Memory B cell (primary cell): ENCODE measurements around the gene PPP1R12A.
"Not testable (repeated sequence)": the region's sequence is repeated elsewhere in the genome, so short reads cannot be mapped to it uniquely, and the experiment has no call there.

Experiments
- ATAC-seq: fragments of 150-1000 bp; cut with Tn5 transposase; 2 replicates; pipeline ENCODE4 v1.10.0; 2021; ENCODE audit warnings: low read depth, mild to moderate bottlenecking, moderate library complexity
- DNase-seq, 2 donors: peaks; one replicate each; pipeline ENCODE4 v3.0.0; 2022; ENCODE audit warnings: low spot score in 2 of 2
- H3K27ac Mint-ChIP-seq: one replicate; pipeline ENCODE4 v1.8.0; 2022; ENCODE audit warnings: mild to moderate bottlenecking, moderate library complexity, mixed read lengths
- H3K27me3 Mint-ChIP-seq: one replicate; pipeline ENCODE4 v1.8.0; 2022; ENCODE audit warnings: mixed read lengths
- H3K36me3 Mint-ChIP-seq: one replicate; pipeline ENCODE4 v1.8.0; 2022; ENCODE audit warnings: mild to moderate bottlenecking, mixed read lengths
- H3K4me1 Mint-ChIP-seq: one replicate; pipeline ENCODE4 v1.8.0; 2022; ENCODE audit warnings: mixed read lengths
- H3K4me3 Mint-ChIP-seq: one replicate; pipeline ENCODE4 v1.8.0; 2022; ENCODE audit warnings: mild to moderate bottlenecking, moderate library complexity, mixed read lengths
- H3K9me3 Mint-ChIP-seq: one replicate; pipeline ENCODE4 v1.8.0; 2022; ENCODE audit warnings: mixed read lengths

PPP1R12A gene

GRCh38 chr12:79954037-79954610, 19.2 kb upstream of the PPP1R12A start:
- Mint-ChIP-seq H3K4me1 (no peaks in the 10 kb centered on the region), H3K9me3 (peaks cover 9% of the 10 kb centered on the region), H3K27me3 (peaks cover 8% of the 10 kb centered on the region), H3K27ac (no peak overlapping the region), H3K36me3 (peaks cover 7% of the 10 kb centered on the region), H3K4me3 (no peak overlapping the region)
- no peak for DNase-seq
- no peak for ATAC-seq

- Mint-ChIP-seq H3K9me3 (peaks cover 1% of the 10 kb centered on the region), H3K4me3 (no peak overlapping the region), H3K27ac (no peak overlapping the region), H3K27me3 (peaks cover 3% of the 10 kb centered on the region), H3K36me3 (peaks cover 1% of the 10 kb centered on the region), H3K4me1 (no peaks in the 10 kb centered on the region)
- no peak for ATAC-seq
- no peak for DNase-seq
Observed at GRCh38 chr12:79949098-79949497, 14.2 kb upstream of the PPP1R12A start.

- Mint-ChIP-seq H3K4me1 (no peaks in the 10 kb centered on the region), H3K9me3 (no peaks in the 10 kb centered on the region), H3K36me3 (no peaks in the 10 kb centered on the region), H3K27me3 (no peaks in the 10 kb centered on the region), H3K4me3 (no peak overlapping the region), H3K27ac (no peak overlapping the region)
- ATAC-seq = no peak
- no peak for DNase-seq
Observed at GRCh38 chr12:79945433-79945832, 10.5 kb upstream of the PPP1R12A start.

- Mint-ChIP-seq H3K36me3 (no peaks in the 10 kb centered on the region), H3K9me3 (no peaks in the 10 kb centered on the region), H3K27ac (no peak overlapping the region), H3K4me3 (no peak overlapping the region), H3K4me1 (no peaks in the 10 kb centered on the region), H3K27me3 (no peaks in the 10 kb centered on the region)
- DNase-seq (no peak), ATAC-seq (no peak)
Observed at GRCh38 chr12:79944565-79944964, 9.7 kb upstream of the PPP1R12A start.

GRCh38 chr12:79942846-79943245, 7.9 kb upstream of the PPP1R12A start:
- H3K27ac Mint-ChIP-seq = not testable (repeated sequence)

GRCh38 chr12:79939728-79940310, 4.9 kb upstream of the PPP1R12A start:
- no peak for ATAC-seq
- Mint-ChIP-seq H3K27me3 (no peaks in the 10 kb centered on the region), H3K4me3 (no peak overlapping the region), H3K27ac (no peak overlapping the region), H3K36me3 (no peaks in the 10 kb centered on the region), H3K9me3 (no peaks in the 10 kb centered on the region), H3K4me1 (peaks cover 11% of the 10 kb centered on the region)
- DNase-seq = no peak

More at GRCh38 chr12:79942846-79943245, 7.9 kb upstream of the PPP1R12A start:
- H3K9me3 Mint-ChIP-seq, H3K27me3 Mint-ChIP-seq, DNase-seq, H3K4me3 Mint-ChIP-seq, ATAC-seq, H3K36me3 Mint-ChIP-seq, H3K4me1 Mint-ChIP-seq: not testable (repeated sequence)

GRCh38 chr12:79938843-79939242, 3.9 kb upstream of the PPP1R12A start:
- H3K4me3 Mint-ChIP-seq = no peak overlapping the region
- DNase-seq (no peak), ATAC-seq (no peak)
- peaks cover 16% of the 10 kb centered on the region for H3K4me1 Mint-ChIP-seq
- no peaks in the 10 kb centered on the region for H3K9me3 Mint-ChIP-seq
- H3K36me3 Mint-ChIP-seq = no peaks in the 10 kb centered on the region
- H3K27ac Mint-ChIP-seq = no peak overlapping the region
- H3K27me3 Mint-ChIP-seq = no peaks in the 10 kb centered on the region

GRCh38 chr12:79936670-79937069, 1.8 kb upstream of the PPP1R12A start:
- Mint-ChIP-seq H3K27me3 (no peaks in the 10 kb centered on the region), H3K27ac (no peak overlapping the region), H3K4me3 (no peak overlapping the region), H3K9me3 (no peaks in the 10 kb centered on the region), H3K4me1 (peaks cover 30% of the 10 kb centered on the region), H3K36me3 (no peaks in the 10 kb centered on the region)
- no peak for ATAC-seq
- DNase-seq = no peak

GRCh38 chr12:79935624-79936345, 888 bp upstream of the PPP1R12A start:
- H3K36me3 Mint-ChIP-seq = no peaks in the 10 kb centered on the region
- peaks cover 32% of the 10 kb centered on the region for H3K4me1 Mint-ChIP-seq
- ATAC-seq (peak; percentile 1), DNase-seq (no peak)
- peak overlapping the region; percentile 99 for H3K27ac Mint-ChIP-seq
- H3K27me3 Mint-ChIP-seq = no peaks in the 10 kb centered on the region
- no peaks in the 10 kb centered on the region for H3K9me3 Mint-ChIP-seq
- peak overlapping the region; percentile 99 for H3K4me3 Mint-ChIP-seq

- H3K4me1 Mint-ChIP-seq = peaks cover 41% of the 10 kb centered on the region
- H3K27me3 Mint-ChIP-seq = no peaks in the 10 kb centered on the region
- DNase-seq (peak in 1 of 2 donors; percentile 5), ATAC-seq (peak; percentile 2)
- peak overlapping the region; percentile 99 for H3K4me3 Mint-ChIP-seq
- H3K9me3 Mint-ChIP-seq = no peaks in the 10 kb centered on the region
- H3K27ac Mint-ChIP-seq = peak overlapping the region; percentile 99
- H3K36me3 Mint-ChIP-seq = peaks cover 5% of the 10 kb centered on the region
Observed at GRCh38 chr12:79934281-79935020, 446 bp downstream of the PPP1R12A start.

GRCh38 chr12:79933532-79934264, 1.2 kb downstream of the PPP1R12A start:
- H3K4me1 Mint-ChIP-seq = peaks cover 42% of the 10 kb centered on the region
- ATAC-seq (no peak), DNase-seq (peak in 1 of 2 donors; percentile 13)
- peak overlapping the region; percentile 99 for H3K27ac Mint-ChIP-seq
- peaks cover 5% of the 10 kb centered on the region for H3K36me3 Mint-ChIP-seq
- no peaks in the 10 kb centered on the region for H3K27me3 Mint-ChIP-seq
- H3K4me3 Mint-ChIP-seq = peak overlapping the region; percentile 99
- H3K9me3 Mint-ChIP-seq = no peaks in the 10 kb centered on the region

GRCh38 chr12:79933043-79933442, 1.9 kb downstream of the PPP1R12A start:
- H3K36me3 Mint-ChIP-seq = peaks cover 5% of the 10 kb centered on the region
- H3K4me1 Mint-ChIP-seq = peaks cover 45% of the 10 kb centered on the region
- no peaks in the 10 kb centered on the region for H3K9me3 Mint-ChIP-seq
- H3K27me3 Mint-ChIP-seq = no peaks in the 10 kb centered on the region
- DNase-seq (no peak), ATAC-seq (no peak)
- H3K27ac Mint-ChIP-seq = no peak overlapping the region
- peak overlapping the region; percentile 99 for H3K4me3 Mint-ChIP-seq

GRCh38 chr12:79932357-79932756, 2.5 kb downstream of the PPP1R12A start:
- Mint-ChIP-seq H3K27me3 (no peaks in the 10 kb centered on the region), H3K4me3 (peak overlapping the region; percentile 59), H3K4me1 (peaks cover 46% of the 10 kb centered on the region), H3K9me3 (no peaks in the 10 kb centered on the region), H3K27ac (peak overlapping the region; percentile 24), H3K36me3 (peaks cover 5% of the 10 kb centered on the region)
- DNase-seq = no peak
- no peak for ATAC-seq
